ENCODE results near the gene RPS25.
"Not testable (repeated sequence)": the region's sequence is repeated elsewhere in the genome, so short reads cannot be mapped to it uniquely, and the experiment has no call there.

Gene RPS25

GRCh38 chr11:119023741-119024140 is 5.6 kb upstream of the RPS25 start:
- H3K4me3 ChIP-seq (ENCODE audit: low read length): no peak overlapping the region
- no peak for DNase-seq (ENCODE audit: low read depth, low spot score)

GRCh38 chr11:119021631-119022030 is 3.5 kb upstream of the RPS25 start:
- no peak for DNase-seq (ENCODE audit: low read depth, low spot score)
- H3K4me3 ChIP-seq (ENCODE audit: low read length): no peak overlapping the region

GRCh38 chr11:119019996-119020395 is 1.9 kb upstream of the RPS25 start:
- DNase-seq (ENCODE audit: low read depth, low spot score): no peak
- H3K4me3 ChIP-seq (ENCODE audit: low read length): peak overlapping the region; percentile 79; the same call in 1 of the 2 replicates

GRCh38 chr11:119017377-119017776 is 766 bp downstream of the RPS25 start:
- H3K4me3 ChIP-seq (ENCODE audit: low read length): peak overlapping the region; percentile 79

GRCh38 chr11:119016216-119017009 is 1.7 kb downstream of the RPS25 start:
- no peak for DNase-seq (ENCODE audit: low read depth, low spot score)
- peak overlapping the region; percentile 79 for H3K4me3 ChIP-seq (ENCODE audit: low read length)

More at GRCh38 chr11:119017377-119017776, 766 bp downstream of the RPS25 start:
- not testable (repeated sequence) for DNase-seq (ENCODE audit: low read depth, low spot score)

GRCh38 chr11:119015054-119015611 is 3.0 kb downstream of the RPS25 start:
- no peak overlapping the region for H3K4me3 ChIP-seq (ENCODE audit: low read length)
- no peak for DNase-seq (ENCODE audit: low read depth, low spot score)

- no peak overlapping the region for H3K4me3 ChIP-seq (ENCODE audit: low read length)
- no peak for DNase-seq (ENCODE audit: low read depth, low spot score)
These were observed 3.8 kb downstream of the RPS25 start for GRCh38 chr11:119014209-119014924.

- no peak overlapping the region for H3K4me3 ChIP-seq (ENCODE audit: low read length)
- DNase-seq (ENCODE audit: low read depth, low spot score): no peak
These were observed 5.4 kb downstream of the RPS25 start for GRCh38 chr11:119012629-119013170.

GRCh38 chr11:119011476-119012053 is 6.6 kb downstream of the RPS25 start:
- H3K4me3 ChIP-seq (ENCODE audit: low read length): no peak overlapping the region
- no peak for DNase-seq (ENCODE audit: low read depth, low spot score)

- H3K4me3 ChIP-seq (ENCODE audit: low read length): no peak overlapping the region
- DNase-seq (ENCODE audit: low read depth, low spot score): no peak
These were observed 11.5 kb downstream of the RPS25 start for GRCh38 chr11:119006656-119007055.

GRCh38 chr11:119000906-119001305 is 17.2 kb downstream of the RPS25 start:
- H3K4me3 ChIP-seq (ENCODE audit: low read length): no peak overlapping the region
- no peak for DNase-seq (ENCODE audit: low read depth, low spot score)

GRCh38 chr11:118998822-118999221 is 19.3 kb downstream of the RPS25 start:
- peak overlapping the region; percentile 100 for H3K4me3 ChIP-seq (ENCODE audit: low read length)
- no peak for DNase-seq (ENCODE audit: low read depth, low spot score)

GRCh38 chr11:118998388-118998717 is 19.8 kb downstream of the RPS25 start:
- peak overlapping the region; percentile 100 for H3K4me3 ChIP-seq (ENCODE audit: low read length)
- DNase-seq (ENCODE audit: low read depth, low spot score): no peak

- DNase-seq (ENCODE audit: low read depth, low spot score): peak; percentile 89
- H3K4me3 ChIP-seq (ENCODE audit: low read length): peak within 1 kb of the TSS; percentile 100
These were observed 20.3 kb downstream of the RPS25 start, which contains the start of gene CENATAC for GRCh38 chr11:118997627-118998387. TSS of gene CENATAC (plus strand) at chr11:118998138. CDS start at chr11:118998198, 60 bp downstream.

GRCh38 chr11:118996926-118997626 is 21.1 kb downstream of the RPS25 start:
- peak; percentile 67 for DNase-seq (ENCODE audit: low read depth, low spot score)

GRCh38 chr11:118991486-118992038 is 26.6 kb downstream of the RPS25 start:
- H3K4me3 ChIP-seq (ENCODE audit: low read length); DNase-seq (ENCODE audit: low read depth, low spot score): not testable (repeated sequence)

More at GRCh38 chr11:118996926-118997626, 21.1 kb downstream of the RPS25 start:
- H3K4me3 ChIP-seq (ENCODE audit: low read length): peak overlapping the region; percentile 100

GRCh38 chr11:118988280-118988679 is 29.9 kb downstream of the RPS25 start:
- H3K4me3 ChIP-seq (ENCODE audit: low read length): no peak overlapping the region

GRCh38 chr11:118984825-118985224 is 33.3 kb downstream of the RPS25 start:
- no peak for DNase-seq (ENCODE audit: low read depth, low spot score)
- H3K4me3 ChIP-seq (ENCODE audit: low read length): no peak overlapping the region

More at GRCh38 chr11:118988280-118988679, 29.9 kb downstream of the RPS25 start:
- DNase-seq (ENCODE audit: low read depth, low spot score): no peak

All from Jurkat, Clone E6-1 (cell line).